ENCODE measurements around the gene MRGPRX2.

Gene MRGPRX2

GRCh38 chr11:19055016-19055415 lies 5.5 kb downstream of the MRGPRX2 start:
- Histone ChIP-seq H3K36me3 (replicated peaks; ENCODE audit: insufficient read depth, low read length) (no peaks in the 10 kb centered on the region), H3K4me1 (ENCODE audit: low read length) (no peaks in the 10 kb centered on the region; the same call in 1 of the 2 replicates), H4K20me1 (ENCODE audit: insufficient read depth, low read length) (no peaks in the 10 kb centered on the region), H3K4me3 (ENCODE audit: low read length) (no peak overlapping the region), H3K79me2 (ENCODE audit: low read length) (no peaks in the 10 kb centered on the region), H3K27ac (ENCODE audit: low read length) (no peak overlapping the region), H2AFZ (ENCODE audit: low read length) (no peak overlapping the region), H3K9me2 (replicated peaks; ENCODE audit: insufficient read depth, low read length) (no peaks in the 10 kb centered on the region), H3K27me3 (replicated peaks; ENCODE audit: insufficient read depth, low read length) (no peaks in the 10 kb centered on the region), H3K9me3 (replicated peaks; ENCODE audit: insufficient read depth, low read length) (no peaks in the 10 kb centered on the region), H3F3A (ENCODE audit: insufficient read depth, low read length) (no peaks in the 10 kb centered on the region), H3K4me2 (ENCODE audit: low read depth, low read length) (no peak overlapping the region), H3K9ac (ENCODE audit: low read length) (no peak overlapping the region)
- TF ChIP-seq CTCF (IDR thresholded peaks at IDR 0.05; ENCODE audit: low read length) (no peak), EZH2 (optimal IDR thresholded peaks at IDR 0.05; ENCODE audit: low read depth, low read length) (no peak), EZH2phosphoT487 (IDR thresholded peaks at IDR 0.05; ENCODE audit: low read length) (no peak)
- DNase-seq = no peak

- H3K4me2 ChIP-seq (ENCODE audit: low read depth, low read length) = no peak overlapping the region
- no peaks in the 10 kb centered on the region for H3F3A ChIP-seq (ENCODE audit: insufficient read depth, low read length)
- H4K20me1 ChIP-seq (ENCODE audit: insufficient read depth, low read length) = no peaks in the 10 kb centered on the region
- no peak overlapping the region for H3K4me3 ChIP-seq (ENCODE audit: low read length)
- no peak for DNase-seq
- H3K9ac ChIP-seq (ENCODE audit: low read length) = no peak overlapping the region
- H2AFZ ChIP-seq (ENCODE audit: low read length) = no peak overlapping the region
- H3K36me3 ChIP-seq (replicated peaks; ENCODE audit: insufficient read depth, low read length) = no peaks in the 10 kb centered on the region
- no peaks in the 10 kb centered on the region for H3K4me1 ChIP-seq (ENCODE audit: low read length)
- no peaks in the 10 kb centered on the region for H3K27me3 ChIP-seq (replicated peaks; ENCODE audit: insufficient read depth, low read length)
- H3K9me2 ChIP-seq (replicated peaks; ENCODE audit: insufficient read depth, low read length) = no peaks in the 10 kb centered on the region
- H3K27ac ChIP-seq (ENCODE audit: low read length) = no peak overlapping the region
- no peaks in the 10 kb centered on the region for H3K9me3 ChIP-seq (replicated peaks; ENCODE audit: insufficient read depth, low read length)
- TF ChIP-seq EZH2phosphoT487 (IDR thresholded peaks at IDR 0.05; ENCODE audit: low read length) (no peak), CTCF (IDR thresholded peaks at IDR 0.05; ENCODE audit: low read length) (no peak), EZH2 (optimal IDR thresholded peaks at IDR 0.05; ENCODE audit: low read depth, low read length) (no peak)
- H3K79me2 ChIP-seq (ENCODE audit: low read length) = no peaks in the 10 kb centered on the region
Observed at GRCh38 chr11:19053909-19054308, 6.6 kb downstream of the MRGPRX2 start.

GRCh38 chr11:19050281-19050680 lies 10.2 kb downstream of the MRGPRX2 start:
- Histone ChIP-seq H2AFZ (ENCODE audit: low read length) (no peak overlapping the region), H4K20me1 (ENCODE audit: insufficient read depth, low read length) (no peaks in the 10 kb centered on the region)

More at GRCh38 chr11:19050281-19050680, 10.2 kb downstream of the MRGPRX2 start:
- Histone ChIP-seq H3K4me3 (ENCODE audit: low read length) (no peak overlapping the region), H3K36me3 (replicated peaks; ENCODE audit: insufficient read depth, low read length) (no peaks in the 10 kb centered on the region), H3K4me1 (ENCODE audit: low read length) (no peaks in the 10 kb centered on the region), H3K27ac (ENCODE audit: low read length) (no peak overlapping the region), H3K9me2 (replicated peaks; ENCODE audit: insufficient read depth, low read length) (no peaks in the 10 kb centered on the region), H3K9ac (ENCODE audit: low read length) (no peak overlapping the region), H3K9me3 (replicated peaks; ENCODE audit: insufficient read depth, low read length) (no peaks in the 10 kb centered on the region), H3F3A (ENCODE audit: insufficient read depth, low read length) (no peaks in the 10 kb centered on the region), H3K79me2 (ENCODE audit: low read length) (no peaks in the 10 kb centered on the region), H3K27me3 (replicated peaks; ENCODE audit: insufficient read depth, low read length) (no peaks in the 10 kb centered on the region), H3K4me2 (ENCODE audit: low read depth, low read length) (no peak overlapping the region)
- TF ChIP-seq EZH2 (optimal IDR thresholded peaks at IDR 0.05; ENCODE audit: low read depth, low read length) = no peak
- no peak for TF ChIP-seq CTCF (IDR thresholded peaks at IDR 0.05; ENCODE audit: low read length)
- TF ChIP-seq EZH2phosphoT487 (IDR thresholded peaks at IDR 0.05; ENCODE audit: low read length) = no peak
- DNase-seq = no peak
